ENCODE results near the gene SDK2. TPM values are rescaled to one million over a fixed set of nuclear protein-coding genes. Genes with fewer than 3 reads are reported as not detected.

Gene SDK2
- total and polyA plus RNA-seq, 4 donors = 0.15 to 5.3 (median 2.5) TPM

DNA sequence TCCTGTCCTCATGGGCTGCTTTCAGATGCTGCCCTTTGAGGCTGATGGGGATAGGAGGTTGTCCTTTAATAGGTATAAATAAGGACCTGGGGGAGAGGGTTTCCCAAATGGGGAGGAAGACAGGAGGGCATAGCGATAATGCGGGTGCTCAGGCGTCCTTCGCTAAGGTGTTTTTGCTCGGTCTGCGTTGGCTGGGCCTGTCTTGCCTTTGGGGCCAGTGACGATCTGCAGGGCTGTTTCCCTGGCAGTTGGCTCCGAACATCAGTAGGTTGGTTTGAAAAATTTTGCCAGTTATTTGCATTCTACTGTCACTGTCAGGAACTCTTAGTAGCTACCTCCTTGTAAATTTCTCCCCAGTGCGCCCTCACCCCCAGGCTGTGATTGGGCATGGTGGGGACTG, 294.6 kb downstream of the SDK2 start:
- Histone ChIP-seq H3K9me3 (ENCODE audit: control insufficient read depth, low read length) (no peaks in the 10 kb centered on the region), H3K27me3 (ENCODE audit: control insufficient read depth in 1 of 2, insufficient read depth in 2 of 2, low read length in 1 of 2) (no peaks in the 10 kb centered on the region), H3K27ac (ENCODE audit: low read depth in 1 of 2, low read length in 2 of 2) (no peak overlapping the region), H3K4me3 (ENCODE audit: low read length in 2 of 2) (no peak overlapping the region), H3K36me3 (ENCODE audit: control insufficient read depth in 1 of 2, insufficient read depth in 2 of 2, low read length in 1 of 2) (no peaks in the 10 kb centered on the region), H3K4me1 (ENCODE audit: control insufficient read depth in 1 of 2, insufficient read depth in 2 of 2, low read length in 2 of 2) (no peaks in the 10 kb centered on the region)
- ATAC-seq (ENCODE audit: low FRiP score) (no peak), DNase-seq (no peak)
- WGBS, 2 donors = 92 to 97% methylated on average over 9 of the region's 9 CpGs
- intact Hi-C loops (cut with DNase I) = loop anchor here in 1 of 2 donors (5.0 kb wide), 1 partner anchor 72 kb away; no protein-coding TSS in a partner anchor

DNA sequence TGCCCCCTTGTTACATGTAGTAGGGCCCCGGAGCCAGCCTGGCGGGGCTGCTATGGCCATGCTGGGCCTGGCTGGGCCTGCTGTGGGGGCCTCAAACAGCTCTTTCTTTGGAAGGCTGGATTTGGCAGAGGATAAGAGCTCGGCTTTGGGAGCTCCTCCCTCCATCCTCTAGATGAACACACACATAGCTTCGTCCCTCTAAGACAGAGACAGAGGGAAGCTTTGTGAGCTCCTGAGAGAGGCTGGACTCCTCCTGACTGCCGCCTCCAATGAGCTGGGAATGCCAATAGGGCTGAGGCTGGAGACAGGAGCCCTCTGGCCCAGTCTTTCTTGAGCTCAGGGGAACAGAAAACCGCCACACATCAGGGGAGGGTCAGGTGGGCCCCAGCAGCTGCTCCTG, 295.1 kb downstream of the SDK2 start:
- WGBS, 2 donors = 81 to 87% methylated on average over 6 of the region's 6 CpGs
- ATAC-seq (ENCODE audit: low FRiP score) (peak; percentile 48), DNase-seq (no peak)
- Histone ChIP-seq H3K36me3 (ENCODE audit: control insufficient read depth in 1 of 2, insufficient read depth in 2 of 2, low read length in 1 of 2) (no peaks in the 10 kb centered on the region), H3K4me1 (ENCODE audit: control insufficient read depth in 1 of 2, insufficient read depth in 2 of 2, low read length in 2 of 2) (no peaks in the 10 kb centered on the region), H3K4me3 (ENCODE audit: low read length in 2 of 2) (no peak overlapping the region), H3K27me3 (ENCODE audit: control insufficient read depth in 1 of 2, insufficient read depth in 2 of 2, low read length in 1 of 2) (no peaks in the 10 kb centered on the region), H3K27ac (ENCODE audit: low read depth in 1 of 2, low read length in 2 of 2) (no peak overlapping the region), H3K9me3 (ENCODE audit: control insufficient read depth, low read length) (no peaks in the 10 kb centered on the region)
- intact Hi-C loops (cut with DNase I) = loop anchor here in 1 of 2 donors (5.0 kb wide), 1 partner anchor 72 kb away; no protein-coding TSS in a partner anchor

DNA sequence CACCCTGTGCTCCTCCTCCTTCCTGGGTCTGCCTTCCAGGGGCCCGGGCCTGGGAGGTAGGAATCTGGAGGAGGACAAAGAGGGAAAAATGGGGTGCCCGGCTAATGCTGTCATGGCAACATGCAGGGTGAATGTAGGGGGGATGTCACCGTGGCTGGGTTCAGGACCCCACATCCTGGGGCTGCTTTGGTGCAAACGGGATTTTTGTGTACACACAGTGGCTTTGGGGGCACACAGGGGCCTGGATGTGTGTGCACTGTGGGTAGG, 295.5 kb downstream of the SDK2 start:
- Histone ChIP-seq H3K27ac (ENCODE audit: low read depth in 1 of 2, low read length in 2 of 2) (no peak overlapping the region), H3K27me3 (ENCODE audit: control insufficient read depth in 1 of 2, insufficient read depth in 2 of 2, low read length in 1 of 2) (no peaks in the 10 kb centered on the region), H3K9me3 (ENCODE audit: control insufficient read depth, low read length) (no peaks in the 10 kb centered on the region), H3K4me1 (ENCODE audit: control insufficient read depth in 1 of 2, insufficient read depth in 2 of 2, low read length in 2 of 2) (no peaks in the 10 kb centered on the region), H3K36me3 (ENCODE audit: control insufficient read depth in 1 of 2, insufficient read depth in 2 of 2, low read length in 1 of 2) (no peaks in the 10 kb centered on the region), H3K4me3 (ENCODE audit: low read length in 2 of 2) (no peak overlapping the region)
- ATAC-seq (ENCODE audit: low FRiP score) (no peak), DNase-seq (no peak)
- intact Hi-C loops (cut with DNase I) = loop anchor here in 1 of 2 donors (5.0 kb wide), 1 partner anchor 71 kb away; no protein-coding TSS in a partner anchor
- 69 to 71% methylated on average over 4 of the region's 4 CpGs for WGBS, 2 donors

DNA sequence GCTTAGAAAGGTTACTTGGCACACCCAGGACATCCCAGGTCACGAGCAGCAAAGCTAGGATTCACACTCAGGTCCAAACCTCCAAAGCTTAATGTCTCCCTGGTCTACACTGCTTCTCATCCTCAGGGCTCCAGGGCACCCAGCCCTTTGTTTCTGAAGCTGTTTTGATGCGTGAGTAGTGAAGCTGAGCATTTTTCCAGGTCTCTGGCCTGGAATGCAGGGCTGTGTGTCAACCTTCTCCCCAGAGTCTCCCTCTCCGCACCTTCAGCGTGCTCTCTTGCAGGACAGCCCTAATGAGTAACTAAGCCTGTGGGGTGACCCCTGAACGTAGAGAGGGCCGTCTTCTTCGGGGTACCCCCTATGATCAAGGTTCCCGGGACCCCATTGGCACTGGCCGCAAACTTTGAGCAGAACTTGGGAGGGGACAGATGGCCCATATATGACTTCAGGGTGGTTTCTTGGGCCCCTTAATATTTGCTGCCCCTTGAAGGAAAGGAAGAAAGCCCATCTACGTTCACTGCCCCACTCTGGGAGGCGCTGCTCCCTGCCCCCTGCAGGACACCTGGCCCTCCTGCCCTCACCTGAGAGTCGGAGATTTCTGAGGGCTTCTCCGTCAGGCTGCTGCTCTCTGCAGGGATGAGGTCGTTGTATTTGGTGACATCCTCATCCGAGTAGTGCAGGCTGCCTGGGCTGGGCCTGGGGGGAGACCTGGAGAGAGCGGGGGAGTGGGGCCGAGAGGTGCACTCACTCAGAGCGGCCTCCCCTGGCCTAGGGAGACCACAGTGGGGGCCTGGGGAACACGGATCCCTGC, 296.0 kb downstream of the SDK2 start:
- 87 to 90% methylated on average over 18 to 19 of the region's 19 CpGs for WGBS, 2 donors
- no peak overlapping the region for H3K27ac ChIP-seq (ENCODE audit: low read depth in 1 of 2, low read length in 2 of 2)

DNA sequence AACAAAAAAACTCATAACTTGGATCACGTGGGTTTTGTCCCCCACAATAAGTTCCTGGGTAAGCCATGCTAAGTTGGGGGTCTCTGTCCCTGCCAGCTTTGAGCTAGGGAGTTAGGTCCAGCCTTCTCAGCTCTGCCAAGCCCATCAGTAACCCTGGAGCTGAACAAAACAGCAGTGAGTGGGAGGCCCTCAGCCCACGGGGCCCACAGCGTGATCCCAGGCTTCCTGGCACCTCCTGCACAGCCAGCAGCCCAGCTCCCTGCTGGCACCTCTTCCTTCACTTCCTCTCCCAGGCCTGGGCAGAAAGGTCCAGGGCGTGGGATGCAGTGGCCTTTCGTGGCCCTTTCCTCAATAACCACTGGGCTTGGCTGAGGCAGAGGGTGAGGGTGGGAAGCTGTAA, 296.9 kb downstream of the SDK2 start:
- no peaks in the 10 kb centered on the region for H3K27me3 ChIP-seq (ENCODE audit: control insufficient read depth in 1 of 2, insufficient read depth in 2 of 2, low read length in 1 of 2)
- 1 to 3% methylated on average over 5 of the region's 5 CpGs for WGBS, 2 donors
- ATAC-seq (ENCODE audit: low FRiP score) (peak; percentile 14), DNase-seq (peak in 1 of 2 donors; percentile 67)
- intact Hi-C loops (cut with DNase I) = loop anchor here in 1 of 2 donors (5.0 kb wide), 1 partner anchor 70 kb away; no protein-coding TSS in a partner anchor
- H3K4me3 ChIP-seq (ENCODE audit: low read length in 2 of 2) = no peak overlapping the region
- no peak overlapping the region for H3K27ac ChIP-seq (ENCODE audit: low read depth in 1 of 2, low read length in 2 of 2)
- no peaks in the 10 kb centered on the region for H3K4me1 ChIP-seq (ENCODE audit: control insufficient read depth in 1 of 2, insufficient read depth in 2 of 2, low read length in 2 of 2)
- no peaks in the 10 kb centered on the region for H3K36me3 ChIP-seq (ENCODE audit: control insufficient read depth in 1 of 2, insufficient read depth in 2 of 2, low read length in 1 of 2)
- H3K9me3 ChIP-seq (ENCODE audit: control insufficient read depth, low read length) = no peaks in the 10 kb centered on the region

More for the DNA sequence above, 296.0 kb downstream of the SDK2 start:
- intact Hi-C loops (cut with DNase I) = loop anchor here in 1 of 2 donors (5.0 kb wide), 1 partner anchor 71 kb away; no protein-coding TSS in a partner anchor
- H3K4me3 ChIP-seq (ENCODE audit: low read length in 2 of 2) = no peak overlapping the region
- DNase-seq = no peak
- no peaks in the 10 kb centered on the region for H3K36me3 ChIP-seq (ENCODE audit: control insufficient read depth in 1 of 2, insufficient read depth in 2 of 2, low read length in 1 of 2)
- no peaks in the 10 kb centered on the region for H3K4me1 ChIP-seq (ENCODE audit: control insufficient read depth in 1 of 2, insufficient read depth in 2 of 2, low read length in 2 of 2)
- H3K9me3 ChIP-seq (ENCODE audit: control insufficient read depth, low read length) = no peaks in the 10 kb centered on the region
- H3K27me3 ChIP-seq (ENCODE audit: control insufficient read depth in 1 of 2, insufficient read depth in 2 of 2, low read length in 1 of 2) = no peaks in the 10 kb centered on the region
- ATAC-seq (ENCODE audit: low FRiP score) = no peak

DNA sequence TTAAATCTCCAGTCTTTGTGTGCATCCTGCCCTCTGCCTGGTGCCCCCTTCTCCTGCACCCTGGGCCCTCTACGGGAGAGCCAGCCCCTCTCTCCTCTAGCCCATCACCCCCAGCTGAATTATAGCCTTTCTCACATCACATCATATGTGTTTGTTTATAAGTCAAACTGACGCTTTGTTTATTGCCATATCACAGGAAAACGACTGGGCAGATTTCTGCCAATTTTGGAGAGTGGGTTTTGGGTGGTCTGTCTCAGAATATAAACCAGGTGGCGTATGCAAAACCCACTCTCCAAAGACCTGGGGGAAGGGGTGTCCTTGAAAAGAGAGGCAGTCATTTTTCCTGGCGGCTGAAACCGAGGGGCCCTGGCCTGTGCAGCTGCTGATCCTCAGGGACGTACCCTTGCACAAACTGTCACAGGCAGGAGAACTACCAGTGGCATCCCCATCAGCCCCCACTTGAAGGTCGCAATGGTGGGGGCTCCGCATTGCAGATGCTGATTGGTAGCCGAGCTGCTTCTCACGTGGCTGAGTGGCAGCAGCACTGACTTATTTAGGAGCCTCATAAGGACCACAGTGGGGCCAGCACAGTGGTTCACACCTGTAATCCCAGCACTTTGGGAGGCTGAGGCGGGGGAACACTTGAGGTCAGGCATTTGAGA, 297.6 kb downstream of the SDK2 start:
- ATAC-seq (ENCODE audit: low FRiP score) = no peak
- WGBS, 2 donors = 85 to 87% methylated on average over 12 of the region's 12 CpGs
- Histone ChIP-seq H3K27ac (ENCODE audit: low read depth in 1 of 2, low read length in 2 of 2) (no peak overlapping the region), H3K9me3 (ENCODE audit: control insufficient read depth, low read length) (no peaks in the 10 kb centered on the region), H3K4me3 (ENCODE audit: low read length in 2 of 2) (no peak overlapping the region), H3K27me3 (ENCODE audit: control insufficient read depth in 1 of 2, insufficient read depth in 2 of 2, low read length in 1 of 2) (no peaks in the 10 kb centered on the region), H3K4me1 (ENCODE audit: control insufficient read depth in 1 of 2, insufficient read depth in 2 of 2, low read length in 2 of 2) (no peaks in the 10 kb centered on the region), H3K36me3 (ENCODE audit: control insufficient read depth in 1 of 2, insufficient read depth in 2 of 2, low read length in 1 of 2) (no peaks in the 10 kb centered on the region)
- DNase-seq = no peak
- intact Hi-C loops (cut with DNase I) = loop anchor here in 1 of 2 donors (5.0 kb wide), 1 partner anchor 69 kb away; no protein-coding TSS in a partner anchor

DNA sequence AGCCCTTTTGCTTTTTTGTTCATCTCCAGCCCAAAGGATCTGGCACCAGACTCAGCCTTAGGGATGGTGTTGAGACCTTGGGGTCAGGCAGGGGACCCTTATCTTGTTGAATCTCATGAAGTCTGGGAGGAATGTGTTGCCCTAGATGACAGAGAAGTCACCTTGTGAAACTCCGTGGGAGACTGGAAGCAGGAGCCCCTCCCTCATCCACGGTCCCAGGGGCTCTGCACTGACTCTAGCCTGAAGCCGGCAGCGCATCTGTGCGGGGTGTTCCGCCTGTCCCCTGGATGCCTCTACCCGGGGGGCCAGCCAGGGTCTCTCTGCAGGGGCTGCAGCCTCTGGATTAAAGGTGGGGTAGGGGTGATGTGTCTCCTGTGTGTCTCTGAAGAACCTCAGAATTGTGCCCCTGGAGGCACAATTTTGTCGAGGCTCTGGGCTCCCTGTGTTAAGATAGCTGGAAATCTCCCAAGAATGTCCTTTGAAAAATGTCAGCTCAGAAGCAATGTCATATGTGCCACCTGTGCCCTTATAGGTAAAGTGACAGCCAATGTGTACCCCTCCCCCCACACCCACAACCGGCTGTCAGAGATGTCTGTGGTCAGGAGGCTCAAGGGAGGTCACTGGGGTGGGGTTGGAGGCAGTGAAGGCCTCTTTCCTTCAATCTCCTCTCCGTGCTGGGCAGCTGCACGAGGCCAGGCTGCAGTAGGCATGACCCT, 300.3 kb downstream of the SDK2 start:
- WGBS, 2 donors = 80 to 81% methylated on average over 11 of the region's 11 CpGs
- no peaks in the 10 kb centered on the region for H3K27me3 ChIP-seq (ENCODE audit: control insufficient read depth in 1 of 2, insufficient read depth in 2 of 2, low read length in 1 of 2)
- DNase-seq = no peak
- H3K4me3 ChIP-seq (ENCODE audit: low read length in 2 of 2) = no peak overlapping the region
- intact Hi-C loops (cut with DNase I) = loop anchor here in 1 of 2 donors (5.0 kb wide), 1 partner anchor 37 kb away; no protein-coding TSS in a partner anchor
- no peak for ATAC-seq (ENCODE audit: low FRiP score)
- no peaks in the 10 kb centered on the region for H3K4me1 ChIP-seq (ENCODE audit: control insufficient read depth in 1 of 2, insufficient read depth in 2 of 2, low read length in 2 of 2)
- H3K9me3 ChIP-seq (ENCODE audit: control insufficient read depth, low read length) = no peaks in the 10 kb centered on the region
- no peaks in the 10 kb centered on the region for H3K36me3 ChIP-seq (ENCODE audit: control insufficient read depth in 1 of 2, insufficient read depth in 2 of 2, low read length in 1 of 2)
- H3K27ac ChIP-seq (ENCODE audit: low read depth in 1 of 2, low read length in 2 of 2) = no peak overlapping the region

DNA sequence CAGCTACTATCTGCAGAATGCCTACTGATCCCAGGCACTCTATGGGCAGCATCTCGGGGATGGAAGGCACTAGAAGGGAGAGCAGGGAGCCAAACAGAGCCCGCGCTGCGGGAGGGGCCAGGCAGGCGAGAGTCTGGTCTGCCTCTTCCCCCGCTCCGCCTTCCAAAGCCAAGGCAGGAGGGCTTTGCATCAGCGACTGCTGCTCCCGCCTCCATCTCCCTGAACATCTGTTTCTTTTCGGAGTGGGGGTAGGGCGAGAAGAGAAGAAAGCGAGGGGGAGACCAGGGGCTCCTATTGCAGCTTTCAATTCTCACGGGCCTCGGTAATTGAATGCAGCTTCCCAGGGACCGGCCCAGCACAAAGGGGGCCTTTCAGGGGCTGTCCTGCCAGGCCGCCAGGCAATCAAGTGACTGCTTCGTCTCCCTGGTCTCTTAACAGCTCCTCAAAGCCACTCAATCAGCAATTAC, 301.0 kb downstream of the SDK2 start:
- intact Hi-C loops (cut with DNase I) = loop anchor here in 1 of 2 donors (5.0 kb wide), 1 partner anchor 36 kb away; no protein-coding TSS in a partner anchor
- Histone ChIP-seq H3K4me3 (ENCODE audit: low read length in 2 of 2) (no peak overlapping the region), H3K27me3 (ENCODE audit: control insufficient read depth in 1 of 2, insufficient read depth in 2 of 2, low read length in 1 of 2) (no peaks in the 10 kb centered on the region), H3K9me3 (ENCODE audit: control insufficient read depth, low read length) (no peaks in the 10 kb centered on the region), H3K4me1 (ENCODE audit: control insufficient read depth in 1 of 2, insufficient read depth in 2 of 2, low read length in 2 of 2) (no peaks in the 10 kb centered on the region), H3K36me3 (ENCODE audit: control insufficient read depth in 1 of 2, insufficient read depth in 2 of 2, low read length in 1 of 2) (no peaks in the 10 kb centered on the region), H3K27ac (ENCODE audit: low read depth in 1 of 2, low read length in 2 of 2) (peak overlapping the region in 1 of 2 donors; percentile 14)
- DNase-seq (peak; percentile 84 to 89), ATAC-seq (ENCODE audit: low FRiP score) (peak; percentile 62)
- 8 to 9% methylated on average over 17 of the region's 17 CpGs for WGBS, 2 donors
